Keratinocyte (primary cell): ENCODE results near the gene C5orf22.

Experiments used
- CTCF ChIP-seq, 3 experiments: IDR thresholded peaks in 1 of 3; conservative IDR thresholded peaks in 1 of 3; optimal IDR thresholded peaks in 1 of 3; 2 replicates in 2 of 3; 3 replicates in 1 of 3; pipeline versions ENCODE3 to v1.5.1; 2011; ENCODE audit warnings: low read length in 3 of 3, mild to moderate bottlenecking in 3 of 3, moderate library complexity in 2 of 3, control low read depth in 1 of 3, inconsistent platforms in 1 of 3; ENCODE audit not compliant: insufficient read depth in 2 of 3; ENCODE audit errors: extremely low read depth in 1 of 3
- EZH2 ChIP-seq: IDR thresholded peaks from one replicate; pipeline ENCODE4 v1.6.1; 2012; ENCODE audit warnings: inconsistent platforms, mild to moderate bottlenecking, low read length, moderate library complexity

DNA sequence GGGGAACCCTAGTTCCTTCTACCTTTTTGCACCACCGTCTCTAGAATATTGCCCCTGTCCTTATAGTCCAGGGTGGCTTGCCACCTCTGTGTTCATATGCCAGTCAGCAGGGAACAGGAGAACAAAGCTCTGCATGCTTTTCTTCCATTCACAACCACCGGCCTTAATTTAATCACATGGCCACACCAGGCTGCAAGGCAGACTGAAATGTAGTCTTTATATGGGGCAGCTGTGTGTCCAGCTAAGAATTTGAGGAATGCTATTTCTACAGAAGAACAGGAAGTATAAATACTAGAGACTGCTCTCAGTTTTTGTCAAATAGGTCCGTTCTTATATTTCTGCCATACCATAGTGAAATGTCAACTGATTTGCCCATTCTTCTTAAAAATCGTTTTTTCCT is 5.8 kb downstream of the C5orf22 start:
- TF ChIP-seq CTCF (optimal IDR thresholded peaks at IDR 0.05 in 1 of 3, IDR thresholded peaks at IDR 0.05 in 1 of 3, conservative IDR thresholded peaks at IDR 0.05 in 1 of 3; ENCODE audit: extremely low read depth in 1 of 3, insufficient read depth in 2 of 3, low read length in 3 of 3) (no peak), EZH2 (no peak)
